NCI-H1048 (cell line): Measurements from ENCODE around the gene PPDPF.

Source experiments
- DNase-seq: peaks from one replicate; lab custom pipeline; 2025; lab: John Stamatoyannopoulos, UW

The PPDPF gene

DNA sequence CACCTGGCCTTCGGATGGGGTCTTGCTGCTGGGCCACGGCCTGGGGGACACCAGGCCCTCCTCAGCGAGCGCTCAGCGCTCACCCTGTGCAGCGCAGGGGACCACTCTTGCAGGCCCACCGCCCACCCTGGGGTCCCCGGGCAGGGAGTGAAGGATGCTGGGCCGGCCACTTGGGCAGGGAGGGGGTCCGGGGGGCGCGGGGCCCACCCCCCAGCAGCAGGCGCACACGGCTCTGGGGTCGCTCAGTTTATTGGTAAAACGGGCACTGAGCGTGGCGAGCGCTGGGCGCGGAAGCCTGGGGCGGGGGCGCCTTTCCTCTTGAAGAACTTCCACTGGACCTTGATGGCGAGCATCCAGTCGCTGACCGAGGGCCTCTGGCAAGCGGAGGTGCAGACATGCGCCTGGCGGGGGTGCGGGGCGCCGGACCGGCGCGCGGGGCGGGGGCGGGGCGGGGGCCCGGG lies 32.8 kb upstream of the PPDPF start:
- no peak for DNase-seq

DNA sequence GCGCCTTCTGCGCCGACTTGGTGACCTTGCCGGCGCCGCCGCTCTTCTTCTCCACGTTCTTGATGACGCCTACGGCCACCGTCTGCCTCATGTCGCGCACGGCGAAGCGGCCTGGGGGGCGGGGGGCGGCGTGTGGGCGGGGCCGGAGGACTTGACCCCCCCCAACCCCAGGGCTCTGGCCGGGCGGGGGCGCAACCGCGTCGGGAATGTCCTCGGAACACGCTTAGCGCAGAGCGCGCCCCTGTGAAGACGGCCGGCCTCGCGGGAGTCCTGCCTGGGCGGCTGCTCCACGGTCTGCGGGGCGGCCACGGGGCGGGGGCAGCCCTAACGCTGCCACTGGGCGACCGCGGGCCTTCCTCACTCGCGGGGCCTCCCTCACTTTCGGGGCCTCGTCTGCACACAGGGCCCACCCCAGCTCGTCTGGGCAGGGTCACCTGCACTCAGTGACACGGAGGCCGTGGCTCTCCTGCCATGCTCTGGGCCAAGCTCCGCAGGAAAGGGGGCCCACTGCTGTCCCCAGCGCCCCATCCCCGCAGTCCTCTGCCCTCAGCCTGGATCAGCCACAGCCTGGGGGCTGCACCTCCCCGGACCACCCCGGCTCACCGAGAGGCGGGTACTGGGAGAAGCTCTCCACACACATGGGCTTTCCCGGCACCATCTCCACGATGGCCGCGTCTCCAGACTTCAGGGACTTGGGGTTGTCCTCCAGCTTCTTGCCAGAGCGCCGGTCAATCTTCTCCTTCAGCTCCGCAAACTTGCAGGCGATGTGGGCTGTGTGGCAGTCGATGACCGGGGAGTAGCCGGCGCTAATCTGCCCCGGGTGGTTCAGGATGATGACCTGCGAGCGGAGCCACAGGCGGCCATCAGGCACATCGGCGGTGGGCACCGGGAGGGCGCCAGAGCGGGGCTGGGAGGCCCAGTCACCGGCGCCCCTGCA lies 32.0 kb upstream of the PPDPF start:
- no peak for DNase-seq

DNA sequence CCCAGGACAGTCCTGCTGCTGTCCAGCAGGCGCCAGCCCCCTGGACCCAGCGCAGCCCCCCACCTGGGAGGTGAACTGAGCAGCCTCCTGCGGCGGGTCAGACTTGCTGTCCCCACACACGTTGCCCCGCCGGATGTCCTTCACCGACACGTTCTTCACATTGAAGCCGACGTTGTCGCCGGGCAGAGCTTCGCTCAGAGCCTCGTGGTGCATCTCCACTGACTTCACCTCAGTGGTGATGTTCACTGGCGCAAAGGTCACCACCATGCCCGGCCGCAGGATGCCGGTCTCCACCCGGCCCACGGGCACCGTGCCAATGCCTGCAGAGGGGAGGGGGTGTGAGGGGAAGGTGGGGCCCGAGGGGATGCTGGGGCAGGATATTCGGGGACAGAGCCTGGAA lies 30.1 kb upstream of the PPDPF start:
- DNase-seq = no peak

DNA sequence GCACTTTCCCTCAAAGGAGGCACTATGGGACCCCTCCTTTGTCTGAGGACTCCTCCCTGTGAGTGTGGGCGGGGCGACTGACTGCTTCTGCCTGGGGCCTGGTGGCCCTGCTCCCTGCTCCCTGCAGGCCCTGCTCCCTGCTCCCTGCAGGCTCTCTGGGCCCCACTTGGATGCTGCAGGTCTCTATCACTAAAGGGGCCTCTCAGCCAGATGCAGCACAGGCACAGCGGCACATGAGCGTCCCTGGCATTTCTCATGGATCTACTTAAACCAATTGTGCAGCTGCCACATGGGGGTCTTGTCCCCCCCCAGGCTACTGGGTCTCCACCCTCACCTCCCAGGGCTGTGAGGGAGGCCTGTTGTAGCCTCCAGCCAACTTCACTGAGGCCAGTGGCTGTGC lies 29.5 kb upstream of the PPDPF start:
- no peak for DNase-seq

DNA sequence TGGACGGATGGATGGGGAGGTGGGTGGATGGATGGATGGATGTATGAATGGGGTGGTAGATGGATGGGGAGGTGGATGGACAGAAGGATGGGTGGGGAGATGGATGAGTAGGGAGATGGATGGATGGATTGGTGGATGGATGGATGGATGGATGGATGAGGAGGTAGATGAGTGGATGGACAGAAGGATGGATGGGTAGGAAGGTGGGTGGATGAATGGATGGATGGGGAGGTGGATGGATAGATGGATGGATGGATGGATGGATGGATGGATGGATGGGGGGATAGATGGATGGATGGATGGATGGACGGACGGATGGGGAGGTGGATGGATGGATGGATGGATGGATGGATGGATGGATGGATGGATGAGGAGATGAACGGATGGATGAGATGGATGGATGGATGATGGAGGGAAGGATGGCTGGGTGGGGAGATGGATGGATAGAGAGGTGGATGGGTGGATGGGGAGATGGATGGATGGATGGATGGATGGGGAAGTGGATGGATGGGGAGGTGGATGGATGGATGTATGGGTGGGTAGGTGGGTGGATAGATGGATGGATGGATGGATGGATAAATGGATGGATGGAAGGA lies 28.8 kb upstream of the PPDPF start:
- DNase-seq = no peak

DNA sequence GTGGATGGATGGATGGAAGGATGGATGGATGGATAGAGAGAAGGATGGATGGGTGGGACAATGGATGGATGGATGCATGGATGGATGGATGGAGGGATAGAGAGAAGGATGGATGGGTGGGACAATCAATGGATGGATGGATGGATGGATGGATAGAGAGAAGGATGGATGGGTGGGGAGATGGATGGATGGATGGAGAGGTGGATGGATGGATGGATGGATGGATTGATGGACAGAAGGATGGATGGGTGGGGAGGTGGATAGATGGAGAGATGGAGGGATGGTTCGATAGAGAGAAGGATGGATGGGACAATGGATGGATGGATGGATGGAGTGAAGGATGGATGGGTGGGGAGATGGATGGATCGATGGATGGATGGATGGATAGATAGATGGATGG lies 28.0 kb upstream of the PPDPF start:
- no peak for DNase-seq

DNA sequence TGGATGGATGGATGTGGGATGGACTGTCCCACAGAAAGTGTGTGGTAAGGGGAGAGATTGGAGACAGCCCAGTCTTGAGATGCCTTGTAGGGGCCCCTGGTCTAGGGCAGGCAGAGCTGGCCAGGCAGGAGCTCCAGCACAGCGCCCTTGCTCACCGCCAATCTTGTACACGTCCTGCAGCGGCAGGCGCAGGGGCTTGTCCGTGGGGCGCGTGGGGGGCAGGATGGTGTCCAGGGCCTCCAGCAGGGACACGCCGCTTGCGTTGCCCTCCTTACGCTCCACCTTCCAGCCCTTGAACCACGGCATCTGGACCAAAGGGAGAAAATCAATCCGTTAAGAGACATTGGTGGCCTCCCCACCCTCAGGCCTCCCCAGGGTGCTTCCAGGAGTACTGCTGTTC lies 27.6 kb upstream of the PPDPF start:
- DNase-seq = no peak

DNA sequence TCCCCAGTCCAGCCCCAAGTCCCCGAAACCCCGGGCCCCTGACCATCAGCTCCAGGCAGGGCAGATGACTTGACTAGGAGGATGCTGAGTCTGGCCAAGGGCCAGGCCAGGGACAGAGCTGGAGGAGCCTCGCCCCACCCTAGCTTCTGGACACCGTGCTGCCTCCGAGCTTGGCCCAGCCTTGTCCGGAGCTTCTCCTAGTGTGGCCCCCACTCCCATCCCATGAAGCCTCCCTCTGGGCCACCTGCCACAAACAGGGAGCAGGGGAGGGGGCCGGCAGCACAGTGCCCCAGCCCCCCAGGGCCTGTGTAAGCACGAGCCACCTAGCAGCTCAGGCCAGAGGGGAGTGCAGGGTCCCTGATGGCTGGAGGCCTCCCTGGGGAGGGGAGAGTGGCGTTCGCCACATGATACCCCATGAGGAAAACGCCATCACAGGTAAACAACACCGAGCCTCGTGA lies 27.0 kb upstream of the PPDPF start:
- no peak for DNase-seq

DNA sequence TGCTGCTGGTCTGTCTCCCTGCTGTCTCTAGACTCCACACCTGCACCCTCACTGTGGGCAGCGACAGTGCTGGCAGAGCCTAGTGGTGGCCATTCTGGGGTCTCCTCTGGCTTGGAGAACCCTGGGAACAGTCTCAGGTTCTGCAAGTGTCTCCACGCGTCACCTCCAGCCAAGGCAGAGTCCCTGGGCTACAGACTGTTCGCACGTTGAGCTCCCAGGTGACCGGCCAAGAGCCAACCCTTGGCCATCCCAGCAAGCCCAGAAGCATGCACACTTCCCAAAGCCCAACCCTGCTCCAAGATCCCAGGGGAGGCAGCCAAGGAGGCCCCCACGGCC lies 26.5 kb upstream of the PPDPF start:
- DNase-seq = no peak

DNA sequence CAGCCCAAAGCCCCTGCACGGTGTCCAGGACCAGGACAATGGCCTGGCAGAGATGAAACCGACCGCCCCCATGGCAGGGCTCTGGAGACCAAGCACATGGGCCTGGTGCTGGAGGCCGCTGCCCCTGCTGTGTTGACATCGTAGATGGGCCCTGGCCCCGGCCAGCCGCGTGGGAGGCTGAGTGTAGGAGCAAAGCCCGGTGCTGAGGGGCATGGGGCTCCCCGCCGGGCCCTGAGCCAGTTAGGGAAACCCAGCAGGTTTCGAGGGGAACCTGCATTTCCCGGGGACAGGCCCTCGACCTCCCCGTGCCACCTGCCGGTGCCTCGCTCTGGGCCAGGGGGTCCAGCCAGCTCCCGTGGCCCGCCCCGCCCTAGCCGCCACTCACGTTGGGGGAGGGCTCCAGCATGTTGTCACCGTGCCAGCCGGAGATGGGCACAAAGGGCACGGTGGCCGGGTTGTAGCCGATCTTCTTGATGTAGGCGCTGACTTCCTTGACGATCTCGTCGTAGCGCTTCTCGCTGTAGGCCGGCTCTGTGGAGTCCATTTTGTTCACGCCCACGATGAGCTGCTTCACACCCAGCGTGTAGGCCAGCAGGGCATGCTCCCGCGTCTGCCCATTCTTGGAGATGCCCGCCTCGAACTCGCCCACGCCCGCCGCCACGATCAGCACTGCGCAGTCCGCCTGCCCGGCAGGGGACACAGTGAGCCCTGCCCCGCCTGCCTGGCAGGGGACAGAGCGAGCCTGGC lies 26.0 kb upstream of the PPDPF start:
- DNase-seq = no peak

DNA sequence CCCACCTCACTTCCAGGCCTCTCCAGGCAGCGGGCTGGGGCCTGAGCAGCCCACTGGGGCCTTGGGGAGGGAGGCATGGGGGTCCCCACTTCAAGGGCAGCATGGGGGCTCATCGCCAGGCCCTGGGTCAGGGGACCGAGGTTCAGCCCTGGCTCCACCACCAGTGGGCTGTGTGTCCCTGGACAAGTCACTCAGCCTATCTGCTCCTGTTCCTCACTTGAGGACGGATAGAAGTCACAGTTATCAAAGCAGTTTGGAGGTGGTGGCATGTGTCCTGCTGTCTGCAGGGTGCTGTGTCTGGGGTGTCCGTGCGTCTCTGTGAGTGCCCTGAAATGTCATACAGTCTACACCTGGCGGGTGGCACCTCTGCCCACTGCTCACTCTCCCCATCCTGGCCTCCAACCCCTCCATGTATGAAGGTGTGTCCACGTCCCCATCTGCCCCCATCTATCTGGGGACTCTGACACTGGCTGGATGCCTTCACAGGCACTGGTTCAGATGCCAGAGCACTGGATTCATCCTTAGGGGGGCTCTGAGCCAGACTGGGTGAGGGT lies 25.3 kb upstream of the PPDPF start:
- no peak for DNase-seq

DNA sequence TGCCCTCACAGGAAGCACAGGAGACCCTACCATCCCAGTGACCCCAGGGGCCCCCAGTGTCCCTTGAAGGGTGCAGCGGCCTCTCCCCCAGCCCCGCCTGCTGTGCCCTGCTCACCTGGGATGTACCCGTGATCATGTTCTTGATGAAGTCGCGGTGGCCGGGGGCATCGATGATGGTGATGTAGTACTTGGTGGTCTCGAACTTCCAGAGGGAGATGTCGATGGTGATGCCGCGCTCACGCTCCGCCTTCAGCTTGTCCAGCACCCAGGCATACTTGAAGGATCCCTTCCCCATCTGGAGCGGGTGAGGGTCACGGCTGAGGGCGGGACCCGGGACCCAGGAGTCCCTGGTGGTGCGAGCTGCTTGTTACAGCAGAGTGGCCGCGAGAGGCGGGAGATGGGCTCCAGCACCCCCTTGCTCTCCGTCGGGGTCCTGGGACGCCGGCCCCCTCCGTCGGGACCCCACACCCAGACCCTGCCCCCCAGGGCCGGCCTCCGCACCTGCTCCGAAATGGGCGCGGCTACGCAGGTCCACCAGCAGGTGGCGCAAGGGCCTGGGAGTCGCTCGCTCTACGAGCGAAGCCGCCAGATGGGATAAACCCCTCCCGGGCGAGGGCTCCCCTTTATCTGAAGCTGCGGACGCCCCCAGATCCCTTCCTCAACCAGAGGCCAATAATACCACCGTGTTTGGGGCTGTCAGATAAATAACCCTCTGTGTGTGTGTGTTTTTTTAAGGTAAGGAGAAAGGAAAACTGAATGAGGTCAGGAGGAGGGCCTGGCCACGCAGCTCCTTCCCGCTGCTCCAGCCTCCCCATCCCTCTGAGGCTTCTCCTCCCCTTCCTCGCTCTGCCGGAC lies 24.6 kb upstream of the PPDPF start:
- no peak for DNase-seq

DNA sequence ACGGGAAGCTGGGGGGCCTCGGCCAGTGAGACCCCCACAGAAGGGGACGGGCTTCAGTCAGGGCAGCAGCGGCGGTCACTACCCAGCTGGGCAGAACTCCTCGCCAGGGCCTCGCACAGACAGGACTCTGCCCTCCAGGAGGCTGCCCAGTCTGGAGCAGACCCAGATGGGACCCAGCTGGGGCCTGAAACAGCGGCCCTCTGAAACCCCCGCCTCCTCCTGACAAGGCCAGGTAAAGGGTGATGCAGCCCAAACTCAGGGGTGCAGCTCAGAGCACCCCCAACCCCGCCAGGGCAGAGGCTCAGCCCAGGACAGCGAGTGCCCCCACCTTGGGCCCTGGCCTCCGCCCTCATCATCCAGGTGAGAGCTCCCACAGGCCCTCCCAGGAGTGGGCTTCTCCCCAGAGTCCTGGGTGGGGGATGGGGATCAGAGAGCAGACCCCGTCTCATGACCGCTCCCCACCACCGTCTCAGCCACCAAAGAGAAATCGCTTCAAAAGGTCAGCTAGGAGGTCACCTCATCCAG lies 23.9 kb upstream of the PPDPF start:
- DNase-seq = no peak

DNA sequence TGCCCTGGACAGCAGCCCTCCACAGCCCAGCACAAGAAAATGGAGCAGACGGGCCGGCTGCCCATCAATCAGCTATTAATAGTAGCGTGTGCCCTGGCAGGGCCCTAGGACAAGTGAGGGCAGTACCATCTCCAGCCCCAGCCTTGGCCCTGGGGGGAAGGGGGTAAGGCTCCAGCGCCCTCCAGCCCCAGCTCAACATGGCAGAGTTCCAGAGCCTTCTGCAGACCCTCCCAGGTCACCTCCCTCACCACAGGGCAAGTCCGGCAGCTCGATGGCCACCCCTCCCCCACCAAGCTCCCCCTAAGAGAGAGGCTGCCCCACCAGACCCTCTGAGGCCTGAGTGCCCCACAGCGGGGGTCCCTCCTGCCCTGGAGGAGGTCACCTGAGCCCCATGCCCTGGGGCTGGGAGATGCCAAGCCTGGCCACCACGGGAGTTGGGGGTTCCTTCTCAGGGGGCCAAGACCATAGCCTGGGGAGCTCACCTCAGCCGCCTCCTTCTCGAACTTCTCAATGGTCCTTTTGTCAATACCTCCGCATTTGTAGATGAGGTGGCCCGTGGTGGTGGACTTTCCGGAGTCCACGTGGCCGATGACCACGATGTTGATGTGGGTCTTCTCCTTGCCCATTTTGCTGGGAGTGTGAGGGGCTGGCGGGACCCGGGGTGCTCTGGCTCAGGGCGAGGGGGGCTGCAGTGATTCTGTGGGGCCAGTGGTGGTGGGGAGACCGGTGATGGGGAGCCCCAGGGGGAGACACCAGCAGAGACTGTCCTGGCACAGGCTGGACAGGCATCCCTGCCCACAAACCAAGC lies 23.2 kb upstream of the PPDPF start:
- DNase-seq = no peak

DNA sequence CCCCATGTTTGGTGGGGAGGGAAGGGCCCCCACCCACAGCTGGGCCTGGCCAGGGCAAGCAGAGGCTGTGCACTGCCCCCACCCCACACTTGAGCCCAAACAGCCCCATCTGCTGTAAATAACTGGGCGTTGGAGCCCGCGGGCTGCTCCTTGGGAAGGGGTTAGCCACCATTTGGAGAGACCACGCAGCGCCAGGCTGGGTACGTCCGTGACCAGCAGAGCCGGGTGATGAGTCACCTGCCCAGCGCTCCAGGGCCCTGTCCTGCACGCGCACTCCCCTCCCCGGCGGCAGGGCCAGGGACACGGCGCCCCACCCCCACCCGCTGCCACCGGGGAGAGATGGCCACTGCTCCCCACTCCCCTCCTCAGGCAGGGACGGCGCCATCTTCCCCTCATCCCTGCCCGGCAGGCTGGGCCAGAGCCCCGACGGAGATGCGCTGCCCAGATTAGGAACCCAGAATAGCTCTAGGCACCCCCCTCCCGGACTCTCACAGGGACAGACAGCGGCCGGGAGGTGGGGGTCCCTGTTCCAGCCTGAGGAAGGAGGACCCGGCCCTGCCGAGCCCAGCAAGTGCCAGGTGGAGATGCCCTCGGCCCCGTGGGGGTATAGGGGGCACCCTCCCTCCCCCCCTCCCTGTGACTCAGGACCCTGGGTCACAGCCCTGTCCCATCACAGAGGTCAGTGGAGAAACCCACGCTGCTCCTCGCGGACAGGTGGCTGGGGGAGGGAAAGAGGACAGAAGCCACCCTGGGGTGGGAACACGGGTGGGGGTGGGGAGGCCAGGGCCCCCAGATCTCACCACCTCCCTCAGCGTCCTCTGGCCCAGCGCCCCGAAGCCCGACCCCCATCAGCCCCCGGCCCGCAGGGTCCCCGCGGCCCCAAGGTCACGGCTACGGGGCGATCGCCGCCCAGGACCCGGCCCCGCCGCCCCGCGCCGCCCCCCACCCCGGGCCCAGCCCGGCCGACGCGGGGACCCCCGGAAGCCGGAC lies 22.3 kb upstream of the PPDPF start:
- no peak for DNase-seq

DNA sequence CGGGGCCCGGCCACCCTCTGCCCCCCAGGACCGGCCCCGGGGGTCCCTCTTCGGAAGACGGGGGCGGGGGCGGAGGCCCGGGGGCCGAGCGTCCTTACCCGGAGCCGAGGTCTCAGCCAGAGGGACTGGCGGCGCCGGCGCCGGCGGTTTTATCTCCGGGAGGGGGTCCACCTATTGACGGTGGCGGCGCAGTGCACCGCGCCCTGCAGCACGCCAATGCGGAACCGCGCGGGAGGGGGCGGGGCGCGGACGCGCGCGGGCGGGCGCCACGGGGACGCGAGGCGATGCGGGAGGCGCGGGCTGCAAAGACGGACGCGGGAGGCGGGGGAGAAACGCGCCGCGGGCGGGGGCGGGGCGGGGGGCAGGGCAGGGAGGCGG lies 21.6 kb upstream of the PPDPF start, which contains the start of gene EEF1A2:
TSS of gene EEF1A2 (minus strand) at position 124 of the 378 bp plus-strand sequence. CDS start 1,320 bp downstream, outside the sequence.
- no peak for DNase-seq

DNA sequence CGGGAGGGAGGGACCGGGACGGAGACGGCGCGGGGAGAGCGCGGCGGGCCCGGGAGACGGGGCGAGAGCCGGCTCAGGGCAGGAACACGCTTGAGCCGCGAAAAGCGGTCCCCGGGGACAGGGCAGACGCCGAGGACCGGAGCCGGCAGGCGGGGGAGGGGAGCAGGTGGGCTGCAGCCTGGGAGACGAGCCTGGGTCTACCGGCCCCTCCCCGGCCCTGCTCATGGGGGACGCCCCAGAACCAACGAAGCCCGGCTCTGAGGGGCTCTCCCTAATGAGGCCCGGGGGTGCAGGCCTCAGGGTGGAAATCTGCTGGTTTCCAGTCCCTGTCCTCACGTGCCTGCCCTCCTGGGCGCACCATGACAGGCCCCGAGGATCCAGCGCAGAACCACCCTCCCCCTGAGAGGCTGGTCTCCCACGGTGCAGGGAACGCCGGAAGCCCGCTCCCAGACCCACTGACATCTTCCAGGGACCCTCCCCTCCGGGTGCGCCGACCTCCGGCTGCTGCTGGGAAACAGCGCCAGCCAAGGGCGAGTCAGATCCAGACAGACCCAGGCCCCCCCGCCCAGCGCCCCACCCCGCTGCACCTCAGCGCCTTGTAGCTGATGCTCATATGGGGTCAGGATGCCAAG lies 21.1 kb upstream of the PPDPF start:
- no peak for DNase-seq

DNA sequence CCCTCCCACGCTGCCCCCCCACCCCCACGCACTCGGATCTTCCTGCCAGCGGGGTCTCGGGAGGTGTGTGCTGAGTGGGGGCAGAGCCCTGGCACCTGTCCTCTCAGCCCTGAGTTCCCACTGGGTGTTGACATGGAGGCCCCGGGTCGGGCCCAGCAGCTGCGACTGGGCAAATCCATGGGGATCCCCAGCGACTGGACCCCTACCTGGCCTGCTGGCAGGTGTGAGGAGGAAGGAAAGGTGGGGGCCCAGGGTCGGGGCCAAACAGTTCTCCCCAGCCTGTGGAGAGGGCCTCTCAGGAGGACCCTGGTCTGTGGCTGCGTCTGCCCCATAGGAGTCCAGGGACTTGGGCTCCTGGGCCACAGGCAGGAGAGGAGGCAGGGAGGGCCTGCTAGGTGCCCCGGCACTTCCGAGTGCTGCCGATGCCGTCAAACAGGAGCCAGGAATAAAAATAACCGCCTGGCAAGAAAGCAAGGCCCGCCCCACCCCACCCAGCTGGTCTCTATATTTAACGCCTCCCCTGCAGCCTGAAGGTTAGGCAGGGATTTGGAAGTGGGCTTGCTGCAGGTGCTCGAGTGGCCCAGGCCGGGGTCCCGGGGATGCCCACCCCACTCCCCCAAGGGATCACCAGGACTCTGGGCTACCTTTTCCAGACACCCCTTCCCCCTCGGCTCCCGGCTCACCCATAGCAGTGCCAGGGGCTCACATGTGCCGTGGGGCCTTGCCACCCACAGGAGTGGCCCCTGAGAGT lies 20.2 kb upstream of the PPDPF start:
- no peak for DNase-seq
